K562 (cell line): ENCODE data around the gene TYMP. TPM values are rescaled to one million over a fixed set of nuclear protein-coding genes. Genes with fewer than 3 reads are reported as not detected.
A peak's percentile ranks its signal among the peaks of the same experiment; 100 is the strongest.

Experiments
- ATAC-seq: fragments of 200-7000 bp; cut with Tn5 transposase; 3 replicates; pipeline ENCODE4 v1.9.1; 2020; ENCODE audit warnings: moderate library complexity
- BruUV-seq: library from RNA; stranded (reverse); fragments of 400-500 nt; replicated peaks from 2 replicates; lab custom pipeline; 2021; lab: Mats Ljungman, UMichigan
- CTCF ChIA-PET: fragments of 300-600 bp; formaldehyde crosslinking; extraction: SDS; loops from one replicate; lab custom pipeline; 2021; ENCODE audit warnings: low intra/inter-chr PET ratio; lab: Yijun Ruan, JAX
- POLR2A ChIA-PET: fragments of 300-600, 350-650 bp; sonication (Branson Sonifier 250); formaldehyde crosslinking; extraction: SDS; loops from one replicate; lab custom pipeline; 2021; ENCODE audit warnings: antibody characterized with exemption, inconsistent platforms; lab: Yijun Ruan, JAX
- DNase-seq, 4 experiments: peaks; one replicate each; pipeline versions ENCODE4 v3.0.0 to v3.0.0-alpha.2; 2011 to 2018; ENCODE audit warnings: low spot score in 3 of 4, mixed read lengths in 3 of 4; ENCODE audit errors: extremely low read depth in 1 of 4
- FAIRE-seq: peaks from 2 replicates; lab custom pipeline; 2011; peaks lifted over from hg19 to GRCh38; lab: Jason Lieb, UNC
- H2AFZ ChIP-seq: 2 replicates; pipeline ENCODE4 v1.6.0; 2011; ENCODE audit warnings: low read depth, low read length, control low read depth, inconsistent platforms
- H3K27ac ChIP-seq: fragments of 200-600 bp; 3 replicates; pipeline ENCODE4 v1.8.0; 2011; ENCODE audit warnings: low read depth, mild to moderate bottlenecking, control low read depth, inconsistent platforms, low read length, moderate library complexity, mixed read lengths; ENCODE audit errors: extremely low read depth
- H3K27me3 ChIP-seq, 2 experiments: fragments of 300-600 bp in 1 of 2; 2 replicates in 1 of 2; 3 replicates in 1 of 2; pipeline versions ENCODE4 v1.6.0 to v1.8.0; 2011; ENCODE audit warnings: inconsistent platforms in 2 of 2, low read length in 2 of 2, mild to moderate bottlenecking in 1 of 2, mixed read lengths in 1 of 2, moderate library complexity in 1 of 2; ENCODE audit not compliant: control insufficient read depth in 2 of 2, insufficient read depth in 2 of 2
- H3K36me3 ChIP-seq: fragments of 300-600 bp; 3 replicates; pipeline ENCODE4 v1.8.0; 2011; ENCODE audit warnings: mild to moderate bottlenecking, low read length, inconsistent platforms; ENCODE audit not compliant: control insufficient read depth, insufficient read depth
- H3K4me1 ChIP-seq, 2 experiments: fragments of 200-600 bp in 1 of 2; replicated peaks in 1 of 2; 2 replicates in 1 of 2; 3 replicates in 1 of 2; pipeline versions ENCODE4 v1.5.1 to v1.8.0; 2011; ENCODE audit warnings: inconsistent platforms in 2 of 2, low read length in 2 of 2, mild to moderate bottlenecking in 1 of 2, mixed read lengths in 1 of 2, moderate library complexity in 1 of 2; ENCODE audit not compliant: control insufficient read depth in 2 of 2, insufficient read depth in 2 of 2
- H3K4me2 ChIP-seq: 2 replicates; pipeline ENCODE4 v1.6.1; 2011; ENCODE audit warnings: low read length, control low read depth, inconsistent platforms, mixed read lengths; ENCODE audit not compliant: insufficient read depth
- H3K4me3 ChIP-seq: fragments of 200-600 bp; sonication (generic), shearing (Covaris generic); 2 replicates; pipeline ENCODE4 v1.5.1; 2016; ENCODE audit warnings: control low read depth, inconsistent platforms
- H3K79me2 ChIP-seq: fragments of 200-600 bp; 3 replicates; pipeline ENCODE4 v1.8.0; 2011; ENCODE audit warnings: low read length, inconsistent platforms; ENCODE audit not compliant: control insufficient read depth, insufficient read depth
- H3K9ac ChIP-seq, 2 experiments: 2 replicates each; pipeline versions ENCODE4 v1.6.0 to v1.6.1; 2011; ENCODE audit warnings: low read depth in 2 of 2, low read length in 2 of 2, control low read depth in 1 of 2, inconsistent platforms in 1 of 2, mild to moderate bottlenecking in 1 of 2, mixed read lengths in 1 of 2; ENCODE audit not compliant: insufficient read depth in 1 of 2
- H3K9me1 ChIP-seq: one replicate; pipeline ENCODE4 v1.6.0; 2011; ENCODE audit warnings: inconsistent platforms, mild to moderate bottlenecking, low read length, moderate library complexity; ENCODE audit not compliant: control insufficient read depth, insufficient read depth
- H3K9me3 ChIP-seq: replicated peaks from 2 replicates; pipeline ENCODE4 v1.5.1; 2011; ENCODE audit warnings: low read depth, low read length, inconsistent platforms; ENCODE audit not compliant: control insufficient read depth, insufficient read depth
- H4K20me1 ChIP-seq: replicated peaks from 2 replicates; pipeline ENCODE4 v1.6.1; 2011; ENCODE audit warnings: low read length, inconsistent platforms, mixed read lengths; ENCODE audit not compliant: control insufficient read depth, insufficient read depth
- ARID1B ChIP-seq: fragments of 450-650 bp; IDR thresholded peaks from 2 replicates; pipeline ENCODE4 v1.6.1; 2016; ENCODE audit warnings: antibody characterized with exemption, mild to moderate bottlenecking, inconsistent platforms
- HMG20B ChIP-seq: fragments of 250-450 bp; sonication (Bioruptor Pico); IDR thresholded peaks from 2 replicates; pipeline ENCODE4 v1.5.0; 2021; ENCODE audit warnings: mild to moderate bottlenecking
- KAT7 ChIP-seq: sonication (generic); formaldehyde crosslinking; IDR thresholded peaks from 2 replicates; pipeline ENCODE4 v1.8.0; 2022; ENCODE audit warnings: missing genetic modification reagents, mild to moderate bottlenecking, borderline replicate concordance
- POLR2G ChIP-seq: fragments of 200-400 bp; formaldehyde crosslinking; IDR thresholded peaks from 2 replicates; pipeline ENCODE4 v1.6.1; 2017; ENCODE audit warnings: low read depth, mild to moderate bottlenecking, antibody characterized with exemption, low read length, moderate library complexity
- RBFOX2 ChIP-seq: fragments of 200-400 bp; formaldehyde crosslinking; IDR thresholded peaks from 2 replicates; pipeline ENCODE4 v1.6.1; 2017; ENCODE audit warnings: low read depth, mild to moderate bottlenecking, low read length, moderate library complexity
- SNAPC5 ChIP-seq: fragments of 250-450 bp; sonication (Bioruptor Pico); IDR thresholded peaks from 2 replicates; pipeline ENCODE4 v1.8.0; 2021; ENCODE audit warnings: moderate library complexity, mild to moderate bottlenecking, inconsistent platforms
- ZBTB33 ChIP-seq: sonication (generic); formaldehyde crosslinking; IDR thresholded peaks from 2 replicates; pipeline ENCODE4 v1.8.1; 2023; ENCODE audit warnings: mild to moderate bottlenecking, missing genetic modification reagents
- WGBS: fragments of 100-300 bp; shearing (Covaris generic); methylation state at CpG from one replicate; pipeline ENCODE4 v1.1.6; 2016; ENCODE audit warnings: low coverage, mixed read lengths; ENCODE audit not compliant: insufficient coverage; ENCODE audit errors: missing lambda C conversion rate; 5-methylcytosine and 5-hydroxymethylcytosine counted together
- in situ Hi-C: fragments of 300-500 bp; cut with MboI; formaldehyde crosslinking; loops from 4 replicates; pipeline ENCODE4 v1.15.0; 2018; ENCODE audit warnings: inconsistent platforms, mixed read lengths
- intact Hi-C: fragments of 100-400 bp; cut with micrococcal nuclease; formaldehyde crosslinking; loops from 2 replicates; pipeline ENCODE4 v1.14.2; 2022
- polyA plus RNA-seq, 8 experiments: library from polyadenylated mRNA; depleted of rRNA in 4 of 8; stranded (reverse) in 5 of 8; unstranded in 3 of 8; fragments of >200 nt; fragmentation: Nextera tagmentation in 2 of 8; fragmentation: Illumina TruSeq in 1 of 8; extraction: Ambion mirVana in 2 of 8; extraction: Trizol in 1 of 8; gene quantifications; 2 replicates each; pipeline versions ENCODE4 v1.2.1 to v1.2.3, GENCODE V29; 2011 to 2014; ENCODE audit warnings: inconsistent platforms in 1 of 8, missing spikeins in 1 of 8
- total RNA-seq, 7 experiments: library from RNA; depleted of rRNA in 6 of 7; stranded (reverse); fragments of >200 nt in 6 of 7; fragmentation: Illumina TruSeq in 2 of 7; extraction: Trizol in 2 of 7; gene quantifications; 2 replicates each; pipeline versions ENCODE4 v1.2.1 to v1.2.3, GENCODE V29; 2011 to 2021; ENCODE audit warnings: low replicate concordance in 1 of 7

Gene TYMP
- total and polyA plus RNA-seq, 9 of the 15 experiments (the other 6 are each of a cell fraction or from before 2014, with no cell fraction given): 0.03 to 4.0 (median 2.4) TPM; not detected in 4

GRCh38 chr22:50544078-50544745 lies 14.4 kb upstream of the TYMP start:
- Histone ChIP-seq H3K36me3 (no peaks in the 10 kb centered on the region), H4K20me1 (no peaks in the 10 kb centered on the region), H3K79me2 (no peaks in the 10 kb centered on the region), H3K4me2 (no peak overlapping the region), H3K9me3 (no peaks in the 10 kb centered on the region), H3K4me3 (no peak overlapping the region), H3K27me3 (no peaks in the 10 kb centered on the region), H3K4me1 (peaks cover 12 to 38% of the 10 kb centered on the region in 2 experiments)
- CTCF ChIA-PET: no interaction called here
- TF ChIP-seq RBFOX2: 0 out of 2 replicates have a peak, but pooled peaks have one; percentile 21
- TF ChIP-seq POLR2G: 0 out of 2 replicates have a peak, but pooled peaks have one; percentile 36
- no peak for TF ChIP-seq HMG20B (CRISPR knock-in tag)
- no peak for TF ChIP-seq ARID1B
- no peak for TF ChIP-seq SNAPC5 (CRISPR knock-in tag)
- TF ChIP-seq KAT7 (CRISPR knock-in tag): no peak
- TF ChIP-seq ZBTB33: peak; percentile 40; the same call in 1 of the 2 replicates
- TF ChIP-seq, all 486 proteins: peak for 3
- no peak for FAIRE-seq
- intact Hi-C loops (no loop called here), in situ Hi-C loops (no loop called here)
- Histone ChIP-seq H3K9ac (no peak overlapping the region; a peak in 1 of 4 replicates), H3K9me1 (no peaks in the 10 kb centered on the region), H3K27ac (no peak overlapping the region), H2AFZ (no peak overlapping the region)
- DNase-seq: no peak
- 91% methylated on average over 10 of the region's 52 CpGs for WGBS
- POLR2A ChIA-PET: no interaction called here
- BruUV-seq: no TSS peak
- ATAC-seq: no peak
